HG03097 (cell line): Measurements from ENCODE around the gene IGF1R.

Experiments
- ATAC-seq: cut with Tn5 transposase; IDR thresholded peaks from one replicate; pipeline ENCODE4 v1.9.1; 2021; ENCODE audit not compliant: unreplicated experiment, low FRiP score

Gene IGF1R

GRCh38 chr15:98738689-98739401, 90.5 kb downstream of the IGF1R start:
- no peak for ATAC-seq

- no peak for ATAC-seq
Measured at GRCh38 chr15:98740295-98740694, 92.0 kb downstream of the IGF1R start.

- ATAC-seq = no peak
Measured at GRCh38 chr15:98740963-98741362, 92.6 kb downstream of the IGF1R start.

- no peak for ATAC-seq
Measured at GRCh38 chr15:98743177-98743576, 94.8 kb downstream of the IGF1R start.

GRCh38 chr15:98744506-98744905, 96.2 kb downstream of the IGF1R start:
- no peak for ATAC-seq

GRCh38 chr15:98745179-98745578, 96.8 kb downstream of the IGF1R start:
- no peak for ATAC-seq

- no peak for ATAC-seq
Measured at GRCh38 chr15:98745650-98746374, 97.5 kb downstream of the IGF1R start.

- ATAC-seq = no peak
Measured at GRCh38 chr15:98746375-98747155, 98.2 kb downstream of the IGF1R start.

GRCh38 chr15:98751767-98752166, 103.4 kb downstream of the IGF1R start:
- no peak for ATAC-seq

- no peak for ATAC-seq
Measured at GRCh38 chr15:98753726-98754656, 105.7 kb downstream of the IGF1R start.

- no peak for ATAC-seq
Measured at GRCh38 chr15:98754657-98755022, 106.3 kb downstream of the IGF1R start.

- no peak for ATAC-seq
Measured at GRCh38 chr15:98755138-98755537, 106.8 kb downstream of the IGF1R start.

- no peak for ATAC-seq
Measured at GRCh38 chr15:98755781-98756180, 107.4 kb downstream of the IGF1R start.

- ATAC-seq = no peak
Measured at GRCh38 chr15:98758224-98758623, 109.9 kb downstream of the IGF1R start.

- no peak for ATAC-seq
Measured at GRCh38 chr15:98759277-98759676, 110.9 kb downstream of the IGF1R start.

- ATAC-seq = no peak
Measured at GRCh38 chr15:98760112-98760826, 111.9 kb downstream of the IGF1R start.

GRCh38 chr15:98760975-98761374, 112.6 kb downstream of the IGF1R start:
- no peak for ATAC-seq

- no peak for ATAC-seq
Measured at GRCh38 chr15:98763179-98763578, 114.8 kb downstream of the IGF1R start.

- ATAC-seq = no peak
Measured at GRCh38 chr15:98764291-98764690, 116.0 kb downstream of the IGF1R start.

- ATAC-seq = no peak
Measured at GRCh38 chr15:98765610-98766009, 117.3 kb downstream of the IGF1R start.
